NCI-H2029 treated with DMSO at 0.1 percent for 48 hours (cell line): Measurements from ENCODE around the gene TIMMDC1.
"Not testable (repeated sequence)": the region's sequence is repeated elsewhere in the genome, so short reads cannot be mapped to it uniquely, and the experiment has no call there.

Experiments
- DNase-seq: peaks from one replicate; lab custom pipeline; 2025; lab: John Stamatoyannopoulos, UW

Gene TIMMDC1

DNA sequence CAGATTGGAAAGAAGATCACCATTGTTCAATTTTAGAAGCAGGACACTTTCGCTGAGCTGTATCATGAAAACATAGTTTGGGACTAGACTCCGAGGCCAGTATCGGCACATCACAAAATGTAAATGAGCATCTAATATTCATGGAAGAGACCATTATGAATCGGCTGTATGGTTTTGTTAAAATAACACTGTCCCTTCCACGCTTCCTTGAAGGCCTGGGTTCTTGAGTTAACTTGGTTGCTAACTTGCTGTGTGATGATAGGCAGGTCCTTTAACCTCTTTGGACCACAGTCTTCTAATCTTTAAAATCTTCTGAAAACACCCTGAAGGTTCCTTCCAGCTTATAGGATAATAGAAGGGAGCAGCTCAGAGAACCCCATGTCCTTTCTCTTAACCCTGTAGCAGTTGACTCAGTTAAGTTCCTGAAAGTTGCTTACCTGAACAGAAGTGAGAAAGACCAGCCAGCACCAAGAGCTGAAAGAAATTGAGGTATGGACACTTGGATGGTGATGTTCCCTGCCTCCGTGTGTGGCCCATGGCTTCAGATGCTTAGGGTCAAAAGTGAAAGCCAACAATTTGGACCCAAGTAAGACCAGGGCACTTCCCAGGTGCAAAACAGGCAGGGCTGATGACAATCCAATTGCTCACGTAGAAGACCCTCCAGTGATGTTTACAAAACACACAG, 59.0 kb downstream of the TIMMDC1 start:
- DNase-seq = no peak

DNA sequence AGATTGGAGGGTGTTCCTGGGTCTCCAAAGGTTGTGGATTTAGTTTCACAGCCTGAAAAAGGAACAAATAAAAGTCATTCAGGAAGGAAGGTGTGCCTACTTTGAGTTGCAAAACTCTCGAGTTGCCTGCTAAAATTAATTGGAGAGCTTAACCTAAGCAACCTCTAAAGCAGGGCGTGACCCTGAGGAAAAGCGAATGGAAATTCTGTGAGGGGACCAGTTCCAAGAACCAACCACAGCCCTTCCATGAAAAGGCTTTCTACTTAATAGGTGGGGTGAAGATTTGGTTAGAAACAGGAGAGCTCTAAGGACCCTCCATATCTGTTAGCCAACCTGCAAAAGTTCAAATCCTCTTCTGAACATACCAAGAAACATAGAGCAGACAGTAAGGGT, 59.5 kb downstream of the TIMMDC1 start:
- DNase-seq = no peak

DNA sequence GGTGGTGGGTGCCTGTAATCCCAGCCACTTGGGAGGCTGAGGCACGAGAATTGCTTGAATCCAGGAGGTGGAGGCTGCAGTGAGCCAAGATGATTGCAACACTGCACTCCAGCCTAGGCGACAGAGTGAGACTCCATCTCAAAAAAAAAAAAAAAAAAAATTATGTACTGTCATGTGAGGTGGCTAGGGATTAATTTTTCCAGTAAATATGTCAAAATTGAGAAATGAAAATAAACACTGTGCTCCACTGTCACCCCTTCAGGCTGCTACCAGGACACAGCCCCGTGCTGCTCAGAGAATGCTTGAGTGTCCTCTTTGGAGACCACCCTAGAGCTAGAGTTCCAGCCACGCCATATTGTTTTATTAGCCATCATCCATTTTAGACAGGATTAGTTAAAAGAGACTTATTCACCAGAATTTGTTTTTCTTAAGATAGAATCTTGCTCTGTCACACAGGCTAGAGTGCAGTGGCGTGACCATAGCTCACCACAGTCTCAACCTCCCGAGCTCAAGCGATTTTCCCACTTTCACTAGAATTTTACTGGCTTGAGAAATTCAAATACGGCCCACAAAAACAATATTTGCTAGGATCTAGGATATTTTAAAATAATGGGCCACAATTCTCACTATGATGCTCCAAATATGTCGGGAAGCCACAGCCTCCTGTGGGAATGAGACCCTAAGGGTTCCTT, 60.4 kb downstream of the TIMMDC1 start:
- no peak for DNase-seq

DNA sequence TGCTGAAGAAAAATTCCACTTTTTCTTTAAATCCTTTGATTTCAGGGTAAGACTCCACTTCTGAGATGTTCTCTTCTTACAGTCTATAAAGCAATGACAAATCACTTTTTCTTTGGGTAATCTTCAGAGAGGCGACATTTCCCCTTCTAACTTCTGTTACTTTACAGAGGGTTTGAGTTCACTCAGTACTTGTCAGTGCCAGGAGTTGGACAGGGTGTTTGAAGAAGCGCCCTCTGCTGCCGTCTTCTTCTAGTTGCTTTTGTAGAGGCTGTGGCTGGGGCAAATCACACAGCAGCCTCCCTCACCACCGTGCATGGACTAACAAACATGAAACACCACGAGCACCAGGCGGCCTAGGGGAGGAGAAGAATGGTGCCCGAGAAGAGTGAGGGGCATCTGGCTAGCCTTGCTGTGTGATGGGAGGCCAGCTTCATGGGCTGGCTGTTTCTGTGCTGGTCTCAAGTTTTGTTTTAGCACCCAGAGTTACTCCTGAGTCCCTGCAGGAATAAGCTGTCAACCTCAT, 61.2 kb downstream of the TIMMDC1 start, which contains the start of gene CD80:
CD80 (minus strand) TSS at position 174 of the 523 bp plus-strand sequence. CDS start 1,886 bp downstream, outside the sequence.
- no peak for DNase-seq

DNA sequence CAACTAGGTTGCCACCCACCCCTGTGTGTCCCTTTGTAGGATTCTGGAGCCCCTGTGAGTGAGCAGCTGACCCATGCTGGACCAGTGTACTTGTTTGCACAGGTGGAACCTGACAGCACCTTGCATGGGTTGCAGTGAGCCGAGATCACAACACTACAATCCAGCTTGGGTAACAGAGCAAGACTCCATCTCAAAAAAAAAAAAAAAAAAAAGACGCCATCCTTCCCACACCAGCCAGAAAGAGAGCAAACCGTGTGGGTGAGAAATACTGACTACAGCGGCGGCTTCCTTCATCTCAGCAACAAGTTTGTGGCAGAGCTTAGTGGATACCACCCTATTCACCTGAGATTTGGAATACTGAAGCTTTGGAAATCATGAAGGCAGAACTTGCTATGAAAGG, 61.8 kb downstream of the TIMMDC1 start:
- no peak for DNase-seq

DNA sequence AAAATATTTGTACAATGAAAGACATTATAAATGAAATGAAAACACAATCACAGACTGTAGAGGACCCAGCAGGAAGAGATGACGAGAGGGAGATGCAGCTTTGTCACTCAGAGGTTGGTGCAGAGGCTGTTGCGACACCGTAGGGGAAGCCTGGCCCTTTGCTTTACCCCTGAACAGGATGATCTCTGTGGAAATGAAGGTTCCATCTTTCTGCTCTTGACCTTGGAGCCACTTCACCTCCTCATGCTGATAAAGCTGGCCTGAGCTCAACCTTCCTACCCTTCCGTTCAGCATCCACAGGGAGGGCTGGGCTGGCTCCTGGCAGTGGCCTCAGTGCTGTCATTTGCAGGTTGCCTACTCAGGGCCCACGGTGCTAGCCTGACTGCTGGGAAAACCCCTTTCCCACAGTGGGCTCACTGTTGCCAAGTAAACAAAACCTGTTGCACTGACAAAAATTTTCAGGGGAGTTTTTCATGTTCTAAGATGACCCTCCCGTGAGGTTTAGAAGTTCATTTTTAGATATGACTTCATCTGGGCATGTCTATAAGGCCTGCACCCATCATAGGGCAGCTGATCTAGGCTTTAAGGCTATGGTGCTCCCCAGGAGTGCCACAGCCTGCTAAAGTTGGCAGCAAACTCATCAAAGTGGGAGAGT, 64.1 kb downstream of the TIMMDC1 start:
- no peak for DNase-seq

DNA sequence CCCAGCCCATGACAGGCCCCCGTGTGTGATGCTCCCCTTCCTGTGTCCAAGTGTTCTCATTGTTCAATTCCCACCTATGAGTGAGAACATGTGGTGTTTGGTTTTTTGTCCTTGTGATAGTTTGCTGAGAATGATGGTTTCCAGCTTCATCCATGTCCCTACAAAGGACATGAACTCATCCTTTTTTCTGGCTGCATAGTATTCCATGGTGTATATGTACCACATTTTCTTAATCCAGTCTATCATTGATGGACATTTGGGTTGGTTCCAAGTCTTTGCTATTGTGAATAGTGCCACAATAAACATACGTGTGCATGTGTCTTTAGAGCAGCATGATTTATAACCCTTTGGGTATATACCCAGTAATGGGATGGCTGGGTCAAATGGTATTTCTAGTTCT, 65.0 kb downstream of the TIMMDC1 start:
- DNase-seq = not testable (repeated sequence)

DNA sequence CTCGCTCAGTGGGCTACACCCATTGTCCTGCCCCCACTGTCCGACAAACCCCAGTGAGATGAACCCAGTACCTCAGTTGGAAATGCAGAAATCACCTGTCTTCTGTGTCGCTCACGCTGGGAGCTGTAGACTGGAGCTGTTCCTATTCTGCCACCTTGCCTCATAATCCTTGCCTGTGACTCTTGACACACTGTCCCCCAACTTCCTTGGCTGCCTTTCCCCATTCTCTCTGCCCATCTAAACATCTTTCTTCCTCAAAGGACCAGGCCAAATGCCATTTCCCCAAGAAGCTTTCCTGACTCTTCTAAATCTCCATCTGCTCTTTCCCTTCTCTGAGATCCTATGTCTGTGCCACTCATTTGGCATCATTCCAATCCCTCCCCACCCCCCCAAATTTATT, 70.8 kb downstream of the TIMMDC1 start:
- no peak for DNase-seq

DNA sequence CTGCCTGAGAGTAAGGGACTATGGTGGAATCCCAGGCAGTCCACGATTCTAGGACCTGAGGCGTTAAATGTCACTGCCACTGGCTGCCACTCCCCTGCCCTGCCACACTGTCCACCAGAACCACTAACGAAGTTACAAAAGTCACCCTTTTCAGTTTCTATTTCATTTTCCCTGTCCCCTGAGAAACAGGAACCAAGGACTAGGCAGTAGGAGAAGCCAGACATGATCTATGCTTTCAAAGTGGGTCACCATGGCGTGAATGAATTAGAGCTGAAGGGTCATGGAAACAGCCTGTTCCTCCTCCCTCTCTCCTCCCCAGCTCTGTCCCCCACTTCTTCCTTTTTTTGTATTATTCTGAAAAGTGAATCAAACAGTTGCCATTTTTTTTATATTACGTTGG, 71.9 kb downstream of the TIMMDC1 start:
- no peak for DNase-seq

DNA sequence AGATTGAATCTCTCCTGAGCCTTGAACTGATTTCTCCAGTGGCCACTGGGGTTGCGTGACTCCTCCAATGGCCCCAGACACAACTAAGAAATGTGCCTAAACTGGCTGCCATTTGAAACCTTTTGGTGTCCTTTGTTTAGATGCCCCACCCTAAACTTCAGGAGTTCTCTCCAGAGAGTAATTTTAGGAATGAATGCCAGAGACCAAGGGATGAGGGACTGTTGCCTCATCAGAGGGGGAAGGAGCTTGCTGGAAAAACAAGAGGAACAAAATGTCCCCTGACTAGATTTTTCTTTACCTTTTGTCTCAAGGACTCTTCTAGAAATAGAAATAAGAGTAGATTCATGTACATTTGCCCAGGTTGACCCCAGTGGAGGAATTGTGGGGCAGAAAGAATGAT, 72.9 kb downstream of the TIMMDC1 start:
- DNase-seq = no peak

DNA sequence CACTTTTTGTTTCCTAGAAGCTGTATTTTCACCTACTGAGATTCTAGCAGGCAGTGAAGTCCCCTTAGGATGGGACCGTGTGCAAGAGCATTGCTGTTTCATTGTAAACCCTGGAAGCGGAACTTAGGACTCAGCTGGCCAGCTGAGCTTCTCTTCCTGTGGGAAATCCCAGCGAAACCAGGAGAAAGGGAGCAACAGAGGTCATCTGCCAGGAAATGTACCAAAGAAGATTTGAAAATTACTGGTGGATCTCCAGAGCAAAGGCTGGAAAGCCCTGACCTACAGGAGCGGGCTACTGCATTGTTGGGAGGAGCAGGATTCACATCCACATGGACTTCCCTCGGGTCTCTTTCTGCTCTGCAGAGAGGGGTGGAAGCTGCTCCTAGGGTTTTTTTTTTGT, 73.3 kb downstream of the TIMMDC1 start:
- no peak for DNase-seq
